Measurements from ENCODE around the gene CAPN1. TPM values are rescaled to one million over a fixed set of nuclear protein-coding genes. Genes with fewer than 3 reads are reported as not detected.
A peak's percentile ranks its signal among the peaks of the same experiment; 100 is the strongest.

The CAPN1 gene
- total and polyA plus RNA-seq, 2 of the 13 experiments (the other 11 are each of a cell fraction or from before 2014, with no cell fraction given): 57.3 to 82.6 TPM

- TF ChIP-seq AHDC1 (CRISPR knock-in tag; IDR thresholded peaks at IDR 0.05; ENCODE audit: borderline replicate concordance) (no peak), SUZ12 (IDR thresholded peaks at IDR 0.05; ENCODE audit: low read depth, low read length) (no peak), ARID5B (CRISPR knock-in tag; IDR thresholded peaks at IDR 0.05) (no peak), TCF7L2 (IDR thresholded peaks at IDR 0.05; ENCODE audit: low read depth, low read length) (no peak), ZNF281 (CRISPR knock-in tag; IDR thresholded peaks at IDR 0.05; ENCODE audit: borderline replicate concordance) (no peak), ELF1 (CRISPR knock-in tag; IDR thresholded peaks at IDR 0.05) (no peak), ARNT2 (CRISPR knock-in tag; IDR thresholded peaks at IDR 0.05; ENCODE audit: low read depth) (no peak), YEATS4 (CRISPR knock-in tag; IDR thresholded peaks at IDR 0.05; ENCODE audit: borderline replicate concordance) (no peak), TBX2 (CRISPR knock-in tag; IDR thresholded peaks at IDR 0.05; ENCODE audit: borderline replicate concordance) (peak; percentile 61)
Measured at GRCh38 chr11:65182258-65183170, 786 bp downstream of the CAPN1 start (continued).
